Body of pancreas (tissue), 4 donors: Measurements from ENCODE around the gene SIX2.

Experiments used
- POLR2A ChIP-seq, 3 donors: fragments of 450-650 bp; IDR thresholded peaks; one replicate each; pipeline ENCODE4 v1.6.1; 2016; ENCODE audit warnings: antibody characterized with exemption in 3 of 3, mild to moderate bottlenecking in 2 of 3
- TF ChIP-seq, protein P1 (sequence below), 7 experiments: fragments of 450-650 bp in 4 of 7; fragments of 200-600 bp in 3 of 7; sonication (generic) in 3 of 7; IDR thresholded peaks; one replicate each; pipeline ENCODE4 v1.5.1; 2016 to 2019; ENCODE audit warnings: antibody characterized with exemption in 7 of 7

GRCh38 chr2:44970846-44971450 is 38.3 kb downstream of the SIX2 start:
- TF ChIP-seq, protein P1, sequence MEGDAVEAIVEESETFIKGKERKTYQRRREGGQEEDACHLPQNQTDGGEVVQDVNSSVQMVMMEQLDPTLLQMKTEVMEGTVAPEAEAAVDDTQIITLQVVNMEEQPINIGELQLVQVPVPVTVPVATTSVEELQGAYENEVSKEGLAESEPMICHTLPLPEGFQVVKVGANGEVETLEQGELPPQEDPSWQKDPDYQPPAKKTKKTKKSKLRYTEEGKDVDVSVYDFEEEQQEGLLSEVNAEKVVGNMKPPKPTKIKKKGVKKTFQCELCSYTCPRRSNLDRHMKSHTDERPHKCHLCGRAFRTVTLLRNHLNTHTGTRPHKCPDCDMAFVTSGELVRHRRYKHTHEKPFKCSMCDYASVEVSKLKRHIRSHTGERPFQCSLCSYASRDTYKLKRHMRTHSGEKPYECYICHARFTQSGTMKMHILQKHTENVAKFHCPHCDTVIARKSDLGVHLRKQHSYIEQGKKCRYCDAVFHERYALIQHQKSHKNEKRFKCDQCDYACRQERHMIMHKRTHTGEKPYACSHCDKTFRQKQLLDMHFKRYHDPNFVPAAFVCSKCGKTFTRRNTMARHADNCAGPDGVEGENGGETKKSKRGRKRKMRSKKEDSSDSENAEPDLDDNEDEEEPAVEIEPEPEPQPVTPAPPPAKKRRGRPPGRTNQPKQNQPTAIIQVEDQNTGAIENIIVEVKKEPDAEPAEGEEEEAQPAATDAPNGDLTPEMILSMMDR (IDR thresholded peaks at IDR 0.05) = no peak
- TF ChIP-seq POLR2A (IDR thresholded peaks at IDR 0.05) = no peak
